HCT116 (cell line): ENCODE data around the gene SIDT1. TPM values are rescaled to one million over a fixed set of nuclear protein-coding genes. Genes with fewer than 3 reads are reported as not detected.

Source experiments
- ATAC-seq: fragments of 200-7000 bp; cut with Tn5 transposase; 2 replicates; pipeline ENCODE4 v1.9.1; 2020; ENCODE audit warnings: mild to moderate bottlenecking, moderate library complexity
- BruUV-seq: library from RNA; stranded (reverse); fragments of 400-500 nt; replicated peaks from 2 replicates; lab custom pipeline; 2021; lab: Mats Ljungman, UMichigan
- CTCF ChIA-PET: fragments of 300-600 bp; sonication (Branson Sonifier 250); formaldehyde crosslinking; loops from one replicate; lab custom pipeline; 2021; ENCODE audit warnings: antibody characterized with exemption; lab: Charles Lee
- POLR2A ChIA-PET: fragments of 300-600, 350-600 bp; sonication (Branson Sonifier 250); formaldehyde crosslinking; loops from one replicate; lab custom pipeline; 2021; ENCODE audit warnings: antibody characterized with exemption; lab: Charles Lee
- RAD21 ChIA-PET, 2 experiments: fragments of 300-600 bp; sonication (Branson Sonifier 250); formaldehyde crosslinking; loops; one replicate each; lab custom pipeline; 2023; ENCODE audit warnings: low total read pairs in 2 of 2; ENCODE audit not compliant: uncharacterized antibody in 2 of 2, unreplicated experiment in 2 of 2, low non-redundant PET in 1 of 2; lab: Charles Lee
- DNase-seq: peaks from one replicate; pipeline ENCODE4 v3.0.0-alpha.2; 2010; ENCODE audit warnings: low read depth, low spot score
- H2AFZ ChIP-seq: fragments of 200-600 bp; shearing (Covaris generic), sonication (generic); 2 replicates; pipeline ENCODE4 v1.6.1; 2017; ENCODE audit warnings: low read depth, mixed run types, mixed read lengths, antibody characterized with exemption, low read length; ENCODE audit not compliant: poor library complexity, severe bottlenecking
- H3K27ac ChIP-seq: 2 replicates; pipeline ENCODE4 v1.5.1; 2012; ENCODE audit warnings: low read depth, low read length
- H3K27me3 ChIP-seq: fragments of 200-600 bp; sonication (generic); 2 replicates; pipeline ENCODE4 v1.6.1; 2016; ENCODE audit warnings: mixed run types, low read length, mixed read lengths; ENCODE audit not compliant: insufficient read depth
- H3K36me3 ChIP-seq, 2 experiments: fragments of 200-500 bp in 1 of 2; fragments of 200-600 bp in 1 of 2; sonication (Bioruptor generic) in 1 of 2; sonication (generic) in 1 of 2; 2 replicates each; pipeline versions ENCODE4 v1.5.1 to v1.6.1; 2014 to 2016; ENCODE audit warnings: low read length in 2 of 2, inconsistent platforms in 1 of 2, mixed read lengths in 1 of 2, mixed run types in 1 of 2; ENCODE audit not compliant: insufficient read depth in 2 of 2, control insufficient read depth in 1 of 2
- H3K4me1 ChIP-seq, 2 experiments: fragments of 200-600 bp in 1 of 2; sonication (generic) in 1 of 2; 2 replicates each; pipeline versions ENCODE4 v1.5.1 to v1.6.1; 2012 to 2017; ENCODE audit warnings: low read length in 2 of 2, inconsistent platforms in 1 of 2, mild to moderate bottlenecking in 1 of 2, mixed read lengths in 1 of 2, mixed run types in 1 of 2, moderate library complexity in 1 of 2; ENCODE audit not compliant: insufficient read depth in 2 of 2, control insufficient read depth in 1 of 2
- H3K4me2 ChIP-seq: fragments of 200-600 bp; sonication (generic); 2 replicates; pipeline ENCODE4 v1.6.1; 2017; ENCODE audit warnings: mixed run types, low read length, mixed read lengths
- H3K4me3 ChIP-seq, 2 experiments: fragments of 200-600 bp in 1 of 2; sonication (generic) in 1 of 2; replicated peaks in 1 of 2; 2 replicates each; pipeline ENCODE4 v1.5.1; 2011 to 2016; ENCODE audit warnings: low read length in 2 of 2, control low read depth in 1 of 2, low read depth in 1 of 2, mild to moderate bottlenecking in 1 of 2, mixed read lengths in 1 of 2, mixed run types in 1 of 2
- H3K79me2 ChIP-seq: fragments of 200-600 bp; sonication (generic); 2 replicates; pipeline ENCODE4 v1.6.1; 2017; ENCODE audit warnings: mild to moderate bottlenecking, mixed run types, low read length, moderate library complexity, mixed read lengths; ENCODE audit not compliant: insufficient read depth
- H3K9ac ChIP-seq: fragments of 200-600 bp; sonication (generic); 2 replicates; pipeline ENCODE4 v1.6.1; 2016; ENCODE audit warnings: low read length, mixed read lengths
- H3K9me2 ChIP-seq: fragments of 200-600 bp; sonication (generic), shearing (Covaris generic); 2 replicates; pipeline ENCODE4 v1.6.1; 2017; ENCODE audit warnings: mixed run types, mild to moderate bottlenecking, moderate library complexity; ENCODE audit not compliant: insufficient read depth
- H3K9me3 ChIP-seq, 2 experiments: fragments of 200-500 bp in 1 of 2; fragments of 200-600 bp in 1 of 2; sonication (Bioruptor generic) in 1 of 2; sonication (generic) in 1 of 2; 2 replicates each; pipeline ENCODE4 v1.6.1; 2014 to 2017; ENCODE audit warnings: low read length in 2 of 2, mixed read lengths in 2 of 2, inconsistent platforms in 1 of 2, low read depth in 1 of 2, mild to moderate bottlenecking in 1 of 2, mixed run types in 1 of 2, moderate library complexity in 1 of 2; ENCODE audit not compliant: control insufficient read depth in 1 of 2, insufficient read depth in 1 of 2
- H4K20me1 ChIP-seq: fragments of 200-600 bp; sonication (generic), shearing (Covaris generic); 2 replicates; pipeline ENCODE4 v1.6.1; 2017; ENCODE audit warnings: mixed run types, mild to moderate bottlenecking, moderate library complexity; ENCODE audit not compliant: insufficient read depth
- CEBPB ChIP-seq: IDR thresholded peaks from 2 replicates; pipeline ENCODE4 v1.6.1; 2012; ENCODE audit warnings: low read depth
- CTCF ChIP-seq, 3 experiments: fragments of 200-600 bp in 1 of 3; sonication (generic) in 1 of 3; IDR thresholded peaks in 2 of 3; conservative IDR thresholded peaks in 1 of 3; 2 replicates each; pipeline ENCODE4 v1.5.1; 2012 to 2017; ENCODE audit warnings: low read depth in 2 of 3, low read length in 2 of 3, antibody characterized with exemption in 1 of 3, borderline replicate concordance in 1 of 3, control low read depth in 1 of 3, mild to moderate bottlenecking in 1 of 3, mixed read lengths in 1 of 3, mixed run types in 1 of 3, moderate library complexity in 1 of 3; ENCODE audit not compliant: insufficient read depth in 1 of 3
- EGR1 ChIP-seq: IDR thresholded peaks from 2 replicates; pipeline ENCODE4 v1.6.1; 2012; ENCODE audit warnings: low read depth
- SP1 ChIP-seq: IDR thresholded peaks from 2 replicates; pipeline ENCODE4 v1.6.1; 2012; ENCODE audit warnings: low read depth
- ZBTB33 ChIP-seq: IDR thresholded peaks from 2 replicates; pipeline ENCODE4 v1.6.1; 2011; ENCODE audit warnings: mild to moderate bottlenecking, low read length, moderate library complexity; ENCODE audit not compliant: insufficient replicate concordance; ENCODE audit errors: extremely low read depth
- intact Hi-C: fragments of 100-400 bp; cut with micrococcal nuclease; formaldehyde crosslinking; loops from 2 replicates; pipeline ENCODE4 v1.10.0; 2022
- total RNA-seq: library from RNA; stranded (reverse); gene quantifications from one replicate; pipeline ENCODE4 v1.2.1, GENCODE V29; 2021; ENCODE audit not compliant: unreplicated experiment
- TF ChIP-seq, protein P1 (sequence below): IDR thresholded peaks from 2 replicates; pipeline ENCODE4 v1.6.1; 2012; ENCODE audit warnings: low read depth

The SIDT1 gene
- total RNA-seq, 1 experiment from 2014 or later, result not detected

- Histone ChIP-seq H3K27me3 (no peaks in the 10 kb centered on the region), H3K4me1 (no peaks in the 10 kb centered on the region), H3K9me3 (no peaks in the 10 kb centered on the region), H2AFZ (no peak overlapping the region), H3K9me2 (no peaks in the 10 kb centered on the region), H3K4me2 (no peak overlapping the region), H3K27ac (no peak overlapping the region), H4K20me1 (no peaks in the 10 kb centered on the region), H3K79me2 (no peaks in the 10 kb centered on the region), H3K9ac (no peak overlapping the region), H3K36me3 (no peaks in the 10 kb centered on the region), H3K4me3 (no peak overlapping the region)
- no TSS peak for BruUV-seq
- intact Hi-C loops, result no loop called here
- DNase-seq (no peak), ATAC-seq (no peak)
- TF ChIP-seq CEBPB, result no peak
- TF ChIP-seq, protein P1, sequence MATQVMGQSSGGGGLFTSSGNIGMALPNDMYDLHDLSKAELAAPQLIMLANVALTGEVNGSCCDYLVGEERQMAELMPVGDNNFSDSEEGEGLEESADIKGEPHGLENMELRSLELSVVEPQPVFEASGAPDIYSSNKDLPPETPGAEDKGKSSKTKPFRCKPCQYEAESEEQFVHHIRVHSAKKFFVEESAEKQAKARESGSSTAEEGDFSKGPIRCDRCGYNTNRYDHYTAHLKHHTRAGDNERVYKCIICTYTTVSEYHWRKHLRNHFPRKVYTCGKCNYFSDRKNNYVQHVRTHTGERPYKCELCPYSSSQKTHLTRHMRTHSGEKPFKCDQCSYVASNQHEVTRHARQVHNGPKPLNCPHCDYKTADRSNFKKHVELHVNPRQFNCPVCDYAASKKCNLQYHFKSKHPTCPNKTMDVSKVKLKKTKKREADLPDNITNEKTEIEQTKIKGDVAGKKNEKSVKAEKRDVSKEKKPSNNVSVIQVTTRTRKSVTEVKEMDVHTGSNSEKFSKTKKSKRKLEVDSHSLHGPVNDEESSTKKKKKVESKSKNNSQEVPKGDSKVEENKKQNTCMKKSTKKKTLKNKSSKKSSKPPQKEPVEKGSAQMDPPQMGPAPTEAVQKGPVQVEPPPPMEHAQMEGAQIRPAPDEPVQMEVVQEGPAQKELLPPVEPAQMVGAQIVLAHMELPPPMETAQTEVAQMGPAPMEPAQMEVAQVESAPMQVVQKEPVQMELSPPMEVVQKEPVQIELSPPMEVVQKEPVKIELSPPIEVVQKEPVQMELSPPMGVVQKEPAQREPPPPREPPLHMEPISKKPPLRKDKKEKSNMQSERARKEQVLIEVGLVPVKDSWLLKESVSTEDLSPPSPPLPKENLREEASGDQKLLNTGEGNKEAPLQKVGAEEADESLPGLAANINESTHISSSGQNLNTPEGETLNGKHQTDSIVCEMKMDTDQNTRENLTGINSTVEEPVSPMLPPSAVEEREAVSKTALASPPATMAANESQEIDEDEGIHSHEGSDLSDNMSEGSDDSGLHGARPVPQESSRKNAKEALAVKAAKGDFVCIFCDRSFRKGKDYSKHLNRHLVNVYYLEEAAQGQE, result no peak
- TF ChIP-seq ZBTB33, result no peak
- no peak for TF ChIP-seq CTCF (IDR thresholded peaks at IDR 0.05 in 2 of 3, conservative IDR thresholded peaks at IDR 0.05 in 1 of 3; ENCODE audit: borderline replicate concordance in 1 of 3, insufficient read depth in 1 of 3, low read depth in 2 of 3, low read length in 2 of 3)
- TF ChIP-seq EGR1, result no peak
- no peak for TF ChIP-seq SP1
- CTCF ChIA-PET, result no interaction called here
- RAD21 ChIA-PET, result no interaction called here
- POLR2A ChIA-PET, result no interaction called here
Observed at GRCh38 chr3:113676261-113676660, 143.9 kb downstream of the SIDT1 start.
